Skin epidermis (tissue), 12 donors: ENCODE data around the gene IFT80.
"Not testable (repeated sequence)": the region's sequence is repeated elsewhere in the genome, so short reads cannot be mapped to it uniquely, and the experiment has no call there.

Source experiments
- H3K27ac ChIP-seq, 21 experiments: fragments of 200-600 bp; sonication (generic) in 11 of 21; one replicate each; pipeline ENCODE4 v1.5.0; 2020; ENCODE audit warnings: mild to moderate bottlenecking in 3 of 21, inconsistent platforms in 2 of 21, moderate library complexity in 2 of 21
- H3K4me3 ChIP-seq, 7 experiments: fragments of 200-600 bp; sonication (generic) in 2 of 7; one replicate each; pipeline ENCODE4 v1.5.0; 2020; ENCODE audit warnings: inconsistent platforms in 2 of 7, mild to moderate bottlenecking in 2 of 7, moderate library complexity in 1 of 7

IFT80 gene

DNA sequence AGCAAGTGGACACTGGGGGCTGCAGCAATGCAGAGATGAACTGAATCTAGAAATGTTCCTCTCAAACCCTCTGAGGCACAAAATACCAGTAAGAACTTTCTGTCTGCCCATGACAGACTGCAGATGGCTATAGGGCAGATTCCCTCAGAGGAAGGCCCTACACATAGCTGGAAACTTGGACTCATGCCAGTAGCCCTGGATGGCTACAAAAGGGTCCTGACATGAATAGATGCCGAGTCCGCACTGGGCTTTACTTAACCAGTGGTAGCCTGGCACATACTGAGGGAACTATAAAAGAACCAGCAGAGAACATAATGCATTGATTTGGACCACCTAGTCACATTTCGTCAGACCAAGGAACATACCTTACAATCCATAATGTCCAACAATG is 107.1 kb downstream of the IFT80 start:
- Histone ChIP-seq H3K27ac (no peak overlapping the region), H3K4me3 (no peak overlapping the region)

- H3K4me3 ChIP-seq = no peak overlapping the region
- H3K27ac ChIP-seq = no peak overlapping the region
These were observed 107.6 kb downstream of the IFT80 start for GRCh38 chr3:160291290-160291908.

DNA sequence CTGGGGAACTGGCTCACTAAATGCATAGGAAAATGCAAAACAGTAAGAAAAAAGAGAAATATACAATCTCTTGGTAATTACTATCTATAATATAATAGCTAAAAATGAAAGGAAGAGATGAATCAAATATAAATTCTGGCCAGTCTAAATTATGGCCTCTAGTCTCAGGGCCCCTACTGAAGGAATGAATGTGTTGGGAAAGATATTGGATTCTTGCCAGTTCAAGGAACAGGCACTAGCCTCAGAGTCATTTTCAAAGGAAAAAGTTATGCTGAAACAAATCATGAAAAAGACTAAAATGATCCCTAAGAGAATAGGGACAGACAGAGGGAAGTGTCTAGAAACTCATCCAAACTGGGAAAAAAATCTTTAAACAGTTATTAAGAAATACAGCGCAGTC is 111.4 kb downstream of the IFT80 start:
- H3K4me3 ChIP-seq = no peak overlapping the region
- H3K27ac ChIP-seq = no peak overlapping the region

- Histone ChIP-seq H3K4me3 (no peak overlapping the region), H3K27ac (no peak overlapping the region)
These were observed 112.8 kb downstream of the IFT80 start for GRCh38 chr3:160286231-160286630.

DNA sequence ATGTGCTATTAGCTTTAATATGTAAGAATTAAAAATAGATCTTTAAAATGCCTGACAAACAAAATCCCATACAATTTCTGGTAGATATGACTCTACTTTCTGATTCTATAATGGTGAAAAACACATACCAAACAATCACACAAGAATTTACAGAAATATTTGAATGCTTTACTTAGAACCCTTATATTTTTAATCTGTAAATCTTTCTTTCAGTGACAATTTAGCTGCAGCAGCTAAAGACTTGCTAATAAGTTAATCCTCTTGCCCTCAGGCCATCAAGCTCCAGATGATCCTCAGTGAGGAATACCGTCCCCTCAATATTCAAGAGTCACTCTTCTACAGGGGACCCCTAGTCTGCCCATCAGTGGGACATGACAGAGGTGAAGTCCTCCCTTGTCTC is 118.2 kb downstream of the IFT80 start:
- no peak overlapping the region for H3K4me3 ChIP-seq
- no peak overlapping the region for H3K27ac ChIP-seq

GRCh38 chr3:160279657-160280056 is 119.4 kb downstream of the IFT80 start:
- H3K27ac ChIP-seq = no peak overlapping the region

GRCh38 chr3:160278210-160278609 is 120.8 kb downstream of the IFT80 start:
- no peak overlapping the region for H3K27ac ChIP-seq
- H3K4me3 ChIP-seq = no peak overlapping the region

More at GRCh38 chr3:160279657-160280056, 119.4 kb downstream of the IFT80 start:
- H3K4me3 ChIP-seq = no peak overlapping the region

- Histone ChIP-seq H3K4me3 (no peak overlapping the region), H3K27ac (no peak overlapping the region)
These were observed 133.9 kb downstream of the IFT80 start for GRCh38 chr3:160265088-160265487.

GRCh38 chr3:160260587-160261270 is 138.3 kb downstream of the IFT80 start:
- H3K27ac ChIP-seq = peak overlapping the region in 1 of 21 experiments; percentile 5

DNA sequence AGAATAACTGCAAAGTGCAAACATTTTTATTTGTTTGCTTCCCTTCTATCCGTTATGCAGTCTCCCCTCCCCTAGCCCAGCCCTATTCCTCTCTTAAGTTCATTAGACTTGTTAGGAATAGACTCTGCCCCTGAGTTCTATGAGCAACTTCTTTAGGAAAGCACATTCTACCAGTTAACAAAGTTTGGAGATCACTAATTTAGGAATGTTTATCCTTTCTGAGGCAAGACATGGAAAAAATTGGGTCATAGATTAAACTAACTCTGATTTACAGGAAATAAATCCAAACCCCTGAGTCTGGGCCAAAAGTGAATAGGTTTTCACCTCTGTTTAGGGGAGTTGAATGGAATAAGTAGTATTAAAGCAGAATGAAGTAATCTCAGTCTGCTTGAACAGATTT is 139.4 kb downstream of the IFT80 start:
- Histone ChIP-seq H3K27ac (no peak overlapping the region), H3K4me3 (no peak overlapping the region)

More at GRCh38 chr3:160260587-160261270, 138.3 kb downstream of the IFT80 start:
- no peak overlapping the region for H3K4me3 ChIP-seq

DNA sequence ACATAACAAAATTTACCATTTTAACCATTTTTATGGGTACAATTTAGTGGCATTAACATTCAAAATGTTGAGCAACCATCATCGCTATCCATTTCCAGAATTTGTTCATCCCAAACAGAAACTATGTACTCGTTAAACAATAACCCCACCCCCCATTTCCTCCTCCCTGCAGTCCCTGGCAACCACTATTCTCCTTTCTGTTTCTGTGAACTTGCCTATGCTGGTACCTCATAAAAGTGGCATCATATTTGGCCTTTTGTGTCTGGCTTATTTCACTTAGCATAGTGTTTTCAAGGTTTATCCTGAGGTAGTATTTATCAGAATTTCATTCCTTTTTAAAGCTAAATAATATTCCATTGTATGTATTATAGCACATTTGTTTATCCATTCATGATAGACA is 141.4 kb downstream of the IFT80 start:
- no peak overlapping the region for H3K4me3 ChIP-seq
- no peak overlapping the region for H3K27ac ChIP-seq

DNA sequence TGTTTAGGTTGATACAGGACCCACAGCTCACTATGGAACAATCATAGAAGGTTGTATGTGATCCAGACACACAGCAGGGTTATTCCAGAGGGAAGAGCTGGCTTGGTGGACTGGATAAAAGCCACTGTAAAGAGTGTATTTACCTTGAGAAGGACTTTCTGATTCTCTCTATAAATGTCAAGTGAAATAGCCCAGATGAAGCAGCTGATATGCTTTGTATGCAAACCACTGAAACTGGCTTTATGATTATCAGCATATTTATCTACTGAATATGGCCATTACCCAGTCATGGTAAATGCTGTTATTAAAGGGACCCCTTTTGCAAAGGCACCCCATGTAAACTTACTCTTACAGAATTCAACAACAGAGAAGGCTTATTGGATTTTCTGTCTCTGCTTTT is 145.7 kb downstream of the IFT80 start:
- Histone ChIP-seq H3K27ac (no peak overlapping the region), H3K4me3 (no peak overlapping the region)

GRCh38 chr3:160247766-160248165 is 151.3 kb downstream of the IFT80 start:
- no peak overlapping the region for H3K27ac ChIP-seq
- H3K4me3 ChIP-seq = no peak overlapping the region

GRCh38 chr3:160245261-160245800 is 153.7 kb downstream of the IFT80 start:
- H3K4me3 ChIP-seq = no peak overlapping the region
- H3K27ac ChIP-seq = no peak overlapping the region

DNA sequence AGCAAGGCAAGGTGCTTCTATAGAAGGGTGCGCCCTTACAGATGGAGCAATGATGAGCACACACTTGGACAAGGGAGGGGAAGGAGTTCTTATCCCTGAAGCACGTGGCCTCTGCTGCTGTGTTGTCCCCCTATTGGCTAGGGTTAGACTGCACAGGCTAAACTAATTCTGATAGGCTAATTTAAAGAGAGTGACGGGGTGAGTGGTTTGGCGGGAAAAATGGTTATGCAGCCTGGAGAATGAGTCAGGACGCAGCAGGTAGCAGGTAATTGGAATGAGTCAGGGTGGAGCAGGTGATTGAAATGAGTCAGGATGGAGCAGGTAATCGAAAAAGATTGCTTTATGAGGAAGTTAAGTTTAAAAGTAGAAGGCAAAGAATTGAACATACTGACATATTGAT is 158.3 kb downstream of the IFT80 start:
- H3K4me3 ChIP-seq, H3K27ac ChIP-seq: not testable (repeated sequence)

DNA sequence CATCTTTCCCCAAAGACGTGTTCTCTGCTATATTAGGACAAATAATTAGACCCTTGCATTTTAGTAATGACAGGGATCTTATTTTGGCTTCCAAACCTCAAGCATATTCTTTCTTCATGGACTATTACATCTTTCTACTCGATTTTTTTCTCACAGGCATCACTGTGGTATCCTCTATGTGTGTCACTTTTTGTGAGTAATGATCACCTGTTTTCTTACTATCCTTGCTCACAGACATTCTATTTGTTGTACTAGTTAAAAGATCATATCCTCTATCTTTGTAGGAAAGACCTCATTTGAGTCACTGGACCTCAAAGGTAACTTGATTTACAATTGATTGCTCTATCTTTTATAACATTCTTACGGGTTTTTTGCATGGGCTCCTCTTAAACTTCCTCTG is 167.0 kb downstream of the IFT80 start:
- Histone ChIP-seq H3K4me3 (no peak overlapping the region), H3K27ac (no peak overlapping the region)

DNA sequence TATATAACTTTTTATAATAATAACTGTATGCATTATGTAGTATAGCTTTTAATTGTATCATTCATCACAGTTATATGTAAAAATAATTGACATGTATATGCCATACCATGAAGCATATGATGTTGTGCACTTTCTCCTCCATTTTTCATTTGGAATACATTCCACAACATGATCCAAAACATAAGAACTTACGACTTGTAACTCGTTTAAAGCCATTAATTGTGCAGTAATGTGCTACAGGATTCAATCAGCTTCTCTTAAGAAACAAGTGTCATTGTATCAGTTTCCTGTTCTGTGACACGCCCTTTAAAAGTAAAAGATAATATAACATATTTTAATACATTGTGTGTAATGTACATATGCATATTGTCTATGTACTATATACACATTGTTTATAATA is 171.6 kb downstream of the IFT80 start:
- H3K27ac ChIP-seq = no peak overlapping the region
- H3K4me3 ChIP-seq = no peak overlapping the region

DNA sequence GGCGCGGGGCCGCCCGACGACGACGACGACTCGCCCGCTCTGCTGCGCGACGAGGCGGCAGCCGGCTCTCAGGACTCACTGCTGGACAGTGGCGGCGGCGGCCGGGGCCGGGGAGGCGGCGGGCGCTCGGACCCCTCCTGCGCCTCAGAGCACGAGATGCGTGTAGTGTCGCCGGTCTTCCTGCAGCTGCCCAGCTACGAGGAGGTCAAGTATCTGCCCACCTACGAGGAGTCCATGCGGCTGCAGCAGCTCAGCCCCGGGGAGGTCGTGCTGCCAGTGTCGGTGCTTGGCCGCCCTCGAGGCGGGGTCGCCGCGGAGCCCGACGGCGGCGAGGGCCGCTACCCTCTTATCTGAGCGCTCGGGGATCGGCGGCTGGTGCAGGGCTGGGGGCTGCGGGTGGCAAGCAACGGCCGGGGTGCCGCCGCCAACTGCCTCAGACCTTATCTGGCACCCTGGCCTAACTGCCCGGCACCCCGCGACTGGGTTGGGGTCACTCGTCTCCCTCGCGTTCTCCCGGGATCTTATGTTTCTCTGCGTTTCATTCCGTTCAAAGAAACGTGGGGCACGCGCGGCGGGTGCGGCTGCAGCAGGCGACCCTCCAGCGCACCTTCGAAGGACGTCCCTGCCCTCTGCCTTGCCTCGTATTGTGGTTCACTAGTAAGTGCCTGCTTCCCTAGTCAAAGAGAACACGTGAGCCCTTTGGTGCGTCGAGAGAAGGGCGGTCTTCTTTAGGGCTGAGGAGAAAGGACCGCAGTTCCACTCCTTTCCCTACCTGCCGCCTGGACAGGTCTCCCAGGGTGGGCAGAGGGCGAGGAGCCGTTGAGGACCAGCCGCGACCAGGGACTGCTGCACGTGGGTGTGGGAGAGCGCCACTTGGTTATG is 172.8 kb downstream of the IFT80 start:
- Histone ChIP-seq H3K4me3 (peak overlapping the region; percentile 35 to 55 (median 51)), H3K27ac (peak overlapping the region in 1 of 21 experiments; percentile 32)

GRCh38 chr3:160225176-160226025 is 173.6 kb downstream of the IFT80 start, which contains the start of gene C3orf80:
Gene C3orf80 (plus strand): TSS chr3:160225422. CDS start chr3:160225636, 214 bp downstream.
- Histone ChIP-seq H3K4me3 (peak within 1 kb of the TSS; percentile 35 to 55 (median 51)), H3K27ac (peak within 1 kb of the TSS in 5 of 21 experiments; percentile 10 to 36 (median 23))
